Liver (tissue), 9 donors: ENCODE data around the gene ALX4. TPM values are rescaled to one million over a fixed set of nuclear protein-coding genes. Genes with fewer than 3 reads are reported as not detected.

Source experiments
- DNase-seq: peaks from one replicate; pipeline ENCODE4 v3.0.0-alpha.2; 2017; ENCODE audit warnings: low spot score
- H3K27ac ChIP-seq, 2 donors: one replicate each; pipeline ENCODE4 v1.7.0; 2013; ENCODE audit warnings: inconsistent platforms in 2 of 2, low read length in 2 of 2, control low read depth in 1 of 2, low read depth in 1 of 2, mild to moderate bottlenecking in 1 of 2
- H3K27me3 ChIP-seq, 4 donors: one replicate each; pipeline versions ENCODE4 v1.6.1 to v1.7.0; 2013; ENCODE audit warnings: low read length in 3 of 4, inconsistent platforms in 1 of 4, mild to moderate bottlenecking in 1 of 4, moderate library complexity in 1 of 4; ENCODE audit not compliant: control insufficient read depth in 4 of 4, insufficient read depth in 4 of 4
- H3K36me3 ChIP-seq, 4 donors: one replicate each; pipeline versions ENCODE4 v1.6.1 to v1.7.0; 2013; ENCODE audit warnings: low read length in 3 of 4, mild to moderate bottlenecking in 3 of 4, low read depth in 1 of 4, moderate library complexity in 1 of 4; ENCODE audit not compliant: control insufficient read depth in 4 of 4, insufficient read depth in 3 of 4
- H3K4me1 ChIP-seq, 4 donors: one replicate each; pipeline versions ENCODE4 v1.6.1 to v1.7.0; 2013; ENCODE audit warnings: low read length in 3 of 4, mild to moderate bottlenecking in 3 of 4, moderate library complexity in 1 of 4; ENCODE audit not compliant: control insufficient read depth in 4 of 4, insufficient read depth in 4 of 4
- H3K4me3 ChIP-seq, 3 donors: one replicate each; pipeline versions ENCODE4 v1.6.1 to v1.7.0; 2013; ENCODE audit warnings: low read length in 3 of 3, control low read depth in 1 of 3, low read depth in 1 of 3, mild to moderate bottlenecking in 1 of 3
- H3K9ac ChIP-seq, 2 donors: one replicate each; pipeline ENCODE4 v1.7.0; 2013; ENCODE audit warnings: low read length in 2 of 2, mild to moderate bottlenecking in 2 of 2, moderate library complexity in 2 of 2, control low read depth in 1 of 2, low read depth in 1 of 2
- H3K9me3 ChIP-seq, 4 donors: one replicate each; pipeline versions ENCODE4 v1.6.1 to v1.7.0; 2013; ENCODE audit warnings: low read length in 3 of 4; ENCODE audit not compliant: control insufficient read depth in 4 of 4
- EGR1 ChIP-seq, 2 donors: IDR thresholded peaks; 2 replicates each; pipeline ENCODE4 v1.6.1; 2016 to 2018; ENCODE audit warnings: antibody characterized with exemption in 2 of 2, low read depth in 2 of 2
- FOXA2 ChIP-seq: IDR thresholded peaks from 2 replicates; pipeline ENCODE4 v1.6.1; 2016; ENCODE audit warnings: antibody characterized with exemption
- GABPA ChIP-seq, 2 donors: IDR thresholded peaks in 1 of 2; conservative IDR thresholded peaks in 1 of 2; 2 replicates each; pipeline ENCODE4 v1.6.1; 2016; ENCODE audit warnings: antibody characterized with exemption in 2 of 2, mild to moderate bottlenecking in 1 of 2, moderate library complexity in 1 of 2
- HNF4G ChIP-seq: IDR thresholded peaks from 2 replicates; pipeline ENCODE4 v1.6.1; 2016; ENCODE audit warnings: antibody characterized with exemption
- JUND ChIP-seq, 2 donors: IDR thresholded peaks; 2 replicates each; pipeline ENCODE4 v1.6.1; 2016; ENCODE audit warnings: antibody characterized with exemption in 2 of 2
- MAX ChIP-seq: IDR thresholded peaks from 2 replicates; pipeline ENCODE4 v1.6.1; 2016; ENCODE audit warnings: antibody characterized with exemption
- NR2F2 ChIP-seq: IDR thresholded peaks from 2 replicates; pipeline ENCODE4 v1.6.1; 2016; ENCODE audit warnings: antibody characterized with exemption
- RAD21 ChIP-seq, 2 donors: IDR thresholded peaks; 2 replicates each; pipeline ENCODE4 v1.6.1; 2016; ENCODE audit warnings: antibody characterized with exemption in 2 of 2, mild to moderate bottlenecking in 2 of 2
- RXRA ChIP-seq, 2 donors: IDR thresholded peaks; 2 replicates each; pipeline ENCODE4 v1.6.1; 2017 to 2018; ENCODE audit warnings: antibody characterized with exemption in 2 of 2, mild to moderate bottlenecking in 1 of 2
- SP1 ChIP-seq: IDR thresholded peaks from 2 replicates; pipeline ENCODE4 v1.6.1; 2018; ENCODE audit warnings: antibody characterized with exemption, mild to moderate bottlenecking
- YY1 ChIP-seq: IDR thresholded peaks from 2 replicates; pipeline ENCODE4 v1.6.1; 2016; ENCODE audit warnings: antibody characterized with exemption, mild to moderate bottlenecking
- ZBTB33 ChIP-seq: IDR thresholded peaks from 2 replicates; pipeline ENCODE4 v1.6.1; 2016; ENCODE audit warnings: antibody characterized with exemption
- WGBS: extraction: QIAGEN DNeasy Blood & Tissue Kit; methylation state at CpG from one replicate; pipeline ENCODE4 v1.1.7; 2013; 5-methylcytosine and 5-hydroxymethylcytosine counted together
- polyA plus RNA-seq, 2 donors: library from polyadenylated mRNA; stranded (reverse) in 1 of 2; unstranded in 1 of 2; fragments of 200-250 nt in 1 of 2; fragments of >200 nt in 1 of 2; fragmentation: Nextera tagmentation in 1 of 2; extraction: Ambion mirVana in 1 of 2; gene quantifications; one replicate each; pipeline versions ENCODE4 v1.2.1 to v1.2.3, GENCODE V29; 2013 to 2015
- total RNA-seq, 2 donors: library from RNA; depleted of rRNA; stranded (reverse); fragments of >200 nt; gene quantifications; one replicate each; pipeline ENCODE4 v1.2.3, GENCODE V29; 2014
- TF ChIP-seq, protein P1 (sequence below): fragments of 150-350 bp; IDR thresholded peaks from 2 replicates; pipeline ENCODE4 v1.5.1; 2017; ENCODE audit warnings: improper control_type of control experiment, low read depth, low read length; ENCODE audit not compliant: missing input control
- TF ChIP-seq, protein P2 (sequence below): IDR thresholded peaks from 2 replicates; pipeline ENCODE4 v1.6.1; 2016; ENCODE audit warnings: antibody characterized with exemption
- donor health status: healthy.
- donor health status: healthy.
- donor health status: healthy.
- donor health status: healthy.
- donor health status: healthy.

The ALX4 gene
- total and polyA plus RNA-seq, 4 donors = not detected

DNA sequence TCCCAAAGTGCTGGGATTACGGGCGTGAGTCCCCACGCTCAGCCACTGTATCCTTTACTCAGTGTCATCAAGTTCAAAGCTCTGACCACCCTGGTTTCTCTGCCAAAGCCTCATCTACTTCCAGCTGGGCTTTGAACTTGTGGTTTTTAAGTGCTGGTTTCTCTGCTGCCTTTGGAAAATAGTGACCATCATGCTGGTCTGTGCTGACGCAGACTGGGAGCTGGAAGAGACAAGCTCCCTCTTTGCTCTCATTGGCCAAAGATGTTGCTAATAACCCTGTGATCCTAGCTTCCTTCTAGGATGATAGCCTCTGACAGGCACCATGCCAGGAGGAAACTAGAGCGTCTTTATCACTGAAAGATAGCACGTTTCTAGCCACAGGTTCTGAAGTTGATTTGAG, 62.4 kb downstream of the ALX4 start:
- no peak for DNase-seq
- Histone ChIP-seq H3K36me3 (peaks cover 3 to 12% (median 7%) of the 10 kb centered on the region in 4 donors), H3K27me3 (no peaks in the 10 kb centered on the region), H3K27ac (no peak overlapping the region), H3K9me3 (peaks cover 0 to 5% (median 1%) of the 10 kb centered on the region in 4 donors), H3K4me1 (no peaks in the 10 kb centered on the region), H3K9ac (no peak overlapping the region), H3K4me3 (no peak overlapping the region)
- TF ChIP-seq, protein P1, sequence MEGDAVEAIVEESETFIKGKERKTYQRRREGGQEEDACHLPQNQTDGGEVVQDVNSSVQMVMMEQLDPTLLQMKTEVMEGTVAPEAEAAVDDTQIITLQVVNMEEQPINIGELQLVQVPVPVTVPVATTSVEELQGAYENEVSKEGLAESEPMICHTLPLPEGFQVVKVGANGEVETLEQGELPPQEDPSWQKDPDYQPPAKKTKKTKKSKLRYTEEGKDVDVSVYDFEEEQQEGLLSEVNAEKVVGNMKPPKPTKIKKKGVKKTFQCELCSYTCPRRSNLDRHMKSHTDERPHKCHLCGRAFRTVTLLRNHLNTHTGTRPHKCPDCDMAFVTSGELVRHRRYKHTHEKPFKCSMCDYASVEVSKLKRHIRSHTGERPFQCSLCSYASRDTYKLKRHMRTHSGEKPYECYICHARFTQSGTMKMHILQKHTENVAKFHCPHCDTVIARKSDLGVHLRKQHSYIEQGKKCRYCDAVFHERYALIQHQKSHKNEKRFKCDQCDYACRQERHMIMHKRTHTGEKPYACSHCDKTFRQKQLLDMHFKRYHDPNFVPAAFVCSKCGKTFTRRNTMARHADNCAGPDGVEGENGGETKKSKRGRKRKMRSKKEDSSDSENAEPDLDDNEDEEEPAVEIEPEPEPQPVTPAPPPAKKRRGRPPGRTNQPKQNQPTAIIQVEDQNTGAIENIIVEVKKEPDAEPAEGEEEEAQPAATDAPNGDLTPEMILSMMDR = no peak
- TF ChIP-seq MAX = no peak
- WGBS = 75% methylated on average over 6 of the region's 6 CpGs

GRCh38 chr11:44246726-44247125, 63.2 kb downstream of the ALX4 start:
- H3K27me3 ChIP-seq = no peaks in the 10 kb centered on the region
- no peaks in the 10 kb centered on the region for H3K9me3 ChIP-seq
- H3K27ac ChIP-seq = no peak overlapping the region
- WGBS = 85% methylated on average over 4 of the region's 4 CpGs
- no peak for TF ChIP-seq HNF4G
- TF ChIP-seq FOXA2 = no peak
- no peak for TF ChIP-seq YY1
- TF ChIP-seq, protein P1 = no peak
- no peak for TF ChIP-seq EGR1 (IDR thresholded peaks at IDR 0.05; ENCODE audit: low read depth in 2 of 2)
- TF ChIP-seq GABPA (IDR thresholded peaks at IDR 0.05 in 1 of 2, conservative IDR thresholded peaks at IDR 0.05 in 1 of 2) = no peak
- TF ChIP-seq RXRA (IDR thresholded peaks at IDR 0.05) = no peak
- no peak for TF ChIP-seq SP1
- no peak for TF ChIP-seq ZBTB33
- no peak for TF ChIP-seq MAX
- TF ChIP-seq RAD21 (IDR thresholded peaks at IDR 0.05) = no peak
- TF ChIP-seq NR2F2 = no peak
- no peak for TF ChIP-seq JUND (IDR thresholded peaks at IDR 0.05)
- TF ChIP-seq, protein P2, sequence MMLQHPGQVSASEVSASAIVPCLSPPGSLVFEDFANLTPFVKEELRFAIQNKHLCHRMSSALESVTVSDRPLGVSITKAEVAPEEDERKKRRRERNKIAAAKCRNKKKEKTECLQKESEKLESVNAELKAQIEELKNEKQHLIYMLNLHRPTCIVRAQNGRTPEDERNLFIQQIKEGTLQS = no peak
- H3K36me3 ChIP-seq = peaks cover 3 to 12% (median 7%) of the 10 kb centered on the region in 4 donors
- no peak for DNase-seq
- no peaks in the 10 kb centered on the region for H3K4me1 ChIP-seq
- H3K9ac ChIP-seq = no peak overlapping the region
- H3K4me3 ChIP-seq = no peak overlapping the region
